HG03280 (cell line): ENCODE results near the gene TREML2.
"Not testable (repeated sequence)": the region's sequence is repeated elsewhere in the genome, so short reads cannot be mapped to it uniquely, and the experiment has no call there.

Experiments
- ATAC-seq: cut with Tn5 transposase; IDR thresholded peaks from one replicate; pipeline ENCODE4 v1.9.1; 2021; ENCODE audit warnings: mild to moderate bottlenecking, moderate library complexity; ENCODE audit not compliant: unreplicated experiment

The TREML2 gene

DNA sequence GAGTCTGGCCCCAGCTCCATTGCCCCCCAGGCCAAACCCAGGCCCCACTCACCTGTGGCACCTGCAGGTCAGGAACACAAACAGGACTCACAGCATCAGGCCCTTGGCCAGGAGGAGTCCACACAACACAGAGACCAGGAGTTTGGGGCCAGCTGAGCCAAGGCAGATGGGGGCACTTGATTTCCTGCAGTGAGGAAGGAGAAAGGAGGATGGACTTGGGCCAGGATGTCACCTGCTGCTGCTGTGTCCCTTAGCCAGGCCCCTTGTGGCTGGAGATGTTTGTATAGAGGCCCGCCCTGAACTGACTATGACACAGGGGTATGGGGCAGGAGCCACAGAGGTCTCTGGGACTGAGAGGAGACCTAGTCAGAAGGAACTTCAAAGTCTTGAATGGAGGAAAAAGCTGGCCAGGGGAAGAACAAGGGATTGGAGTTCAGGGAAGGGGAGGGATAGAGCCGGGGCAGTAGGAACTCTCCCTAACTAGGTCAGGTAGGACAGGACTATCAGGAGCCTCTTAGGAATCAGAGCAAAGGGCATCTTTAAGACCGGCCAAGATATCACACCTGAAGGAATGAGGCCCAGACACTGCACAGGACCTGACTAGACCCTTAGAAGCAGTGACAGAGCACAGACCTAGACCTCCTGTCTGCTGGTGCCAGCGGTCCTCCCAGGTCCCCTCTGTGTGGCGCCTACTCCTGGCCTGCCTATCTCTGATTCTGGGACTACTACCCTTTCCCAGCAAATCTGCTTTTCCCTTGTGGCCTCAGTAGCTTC is 8.8 kb upstream of the TREML2 start:
- no peak for ATAC-seq

DNA sequence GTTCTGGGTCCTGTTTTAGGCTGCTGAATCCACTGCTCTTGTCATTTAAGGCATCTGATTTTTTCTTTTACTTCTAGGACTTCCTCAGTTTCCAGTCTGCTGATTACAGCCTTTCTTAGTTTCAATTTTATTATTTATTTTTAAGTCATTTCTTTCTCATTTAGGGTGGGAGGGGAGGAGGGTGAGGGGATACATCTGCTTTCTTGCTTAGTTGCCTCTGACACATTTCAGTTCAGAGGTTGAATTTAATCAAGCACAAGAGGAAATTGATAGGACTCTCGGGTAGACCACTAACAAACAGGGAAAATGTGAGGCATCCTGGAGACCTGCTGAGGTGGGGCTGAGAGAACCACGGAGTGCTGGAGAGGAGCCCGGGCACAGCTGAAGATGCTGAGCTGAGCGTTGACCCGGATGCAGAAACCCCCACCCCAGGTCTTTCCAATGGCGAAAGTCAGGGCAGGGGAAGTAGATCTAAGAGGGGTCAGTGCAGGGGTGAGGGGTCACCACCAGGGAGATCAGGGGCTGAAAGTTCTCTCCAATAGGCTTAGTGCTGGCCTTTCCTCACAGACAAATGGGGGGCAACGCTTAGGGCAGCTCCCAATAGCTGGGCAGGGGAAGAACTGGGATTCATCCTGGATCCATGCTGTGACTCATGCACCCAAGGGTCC is 7.6 kb upstream of the TREML2 start:
- no peak for ATAC-seq

DNA sequence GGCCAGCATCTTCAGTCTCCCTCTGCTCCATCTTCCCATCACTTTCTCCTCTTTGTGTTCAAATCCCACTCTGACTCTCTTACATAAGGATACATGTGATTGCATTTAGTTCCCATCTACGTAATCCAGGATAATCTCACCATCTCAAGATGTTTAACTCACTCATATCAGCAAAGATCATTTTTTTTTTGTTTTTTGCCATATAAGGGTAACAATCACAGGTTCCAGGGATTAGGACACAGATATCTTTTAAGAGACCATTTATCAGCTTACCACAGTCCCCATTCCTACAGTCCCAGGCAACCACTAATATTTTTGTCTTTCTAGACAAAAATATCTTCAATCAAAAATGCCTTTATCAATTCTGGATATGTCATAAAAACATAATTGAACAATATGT is 3.2 kb upstream of the TREML2 start:
- no peak for ATAC-seq

- ATAC-seq = no peak
Measured at GRCh38 chr6:41201764-41202173, 820 bp upstream of the TREML2 start.

GRCh38 chr6:41200296-41200900 is 551 bp downstream of the TREML2 start:
- ATAC-seq = no peak

- ATAC-seq = no peak
Measured at GRCh38 chr6:41199552-41200246, 1.2 kb downstream of the TREML2 start.

- ATAC-seq = no peak
Measured at GRCh38 chr6:41197234-41197633, 3.7 kb downstream of the TREML2 start.

- no peak for ATAC-seq
Measured at GRCh38 chr6:41194386-41194785, 6.6 kb downstream of the TREML2 start.

GRCh38 chr6:41193884-41194283 is 7.1 kb downstream of the TREML2 start:
- no peak for ATAC-seq

GRCh38 chr6:41193171-41193734 is 7.7 kb downstream of the TREML2 start:
- no peak for ATAC-seq

DNA sequence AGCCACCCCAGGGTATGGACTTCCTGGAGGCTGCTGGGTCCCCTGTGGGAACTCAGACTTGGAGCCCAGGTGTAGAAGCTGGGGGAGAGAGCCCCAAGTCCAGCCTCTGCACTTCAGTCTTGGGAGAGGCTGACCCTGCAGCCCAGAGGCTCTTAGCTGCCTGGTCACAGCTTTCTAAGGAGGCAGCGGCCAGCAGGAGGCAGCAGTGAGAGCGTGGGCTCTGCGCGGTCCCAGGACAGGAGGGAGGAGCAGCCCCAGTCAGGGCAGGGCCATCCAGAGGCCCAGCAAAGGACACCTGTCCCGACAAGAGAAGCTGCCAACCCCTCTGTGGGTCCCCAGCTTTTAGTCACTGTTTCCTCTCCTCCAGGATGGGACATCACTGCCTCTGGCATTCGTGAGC is 9.4 kb downstream of the TREML2 start:
- ATAC-seq = no peak

- ATAC-seq = no peak
Measured at GRCh38 chr6:41190791-41191190, 10.2 kb downstream of the TREML2 start.

- ATAC-seq = no peak
Measured at GRCh38 chr6:41189967-41190366, 11.0 kb downstream of the TREML2 start.

GRCh38 chr6:41189046-41189445 is 11.9 kb downstream of the TREML2 start:
- ATAC-seq = not testable (repeated sequence)

DNA sequence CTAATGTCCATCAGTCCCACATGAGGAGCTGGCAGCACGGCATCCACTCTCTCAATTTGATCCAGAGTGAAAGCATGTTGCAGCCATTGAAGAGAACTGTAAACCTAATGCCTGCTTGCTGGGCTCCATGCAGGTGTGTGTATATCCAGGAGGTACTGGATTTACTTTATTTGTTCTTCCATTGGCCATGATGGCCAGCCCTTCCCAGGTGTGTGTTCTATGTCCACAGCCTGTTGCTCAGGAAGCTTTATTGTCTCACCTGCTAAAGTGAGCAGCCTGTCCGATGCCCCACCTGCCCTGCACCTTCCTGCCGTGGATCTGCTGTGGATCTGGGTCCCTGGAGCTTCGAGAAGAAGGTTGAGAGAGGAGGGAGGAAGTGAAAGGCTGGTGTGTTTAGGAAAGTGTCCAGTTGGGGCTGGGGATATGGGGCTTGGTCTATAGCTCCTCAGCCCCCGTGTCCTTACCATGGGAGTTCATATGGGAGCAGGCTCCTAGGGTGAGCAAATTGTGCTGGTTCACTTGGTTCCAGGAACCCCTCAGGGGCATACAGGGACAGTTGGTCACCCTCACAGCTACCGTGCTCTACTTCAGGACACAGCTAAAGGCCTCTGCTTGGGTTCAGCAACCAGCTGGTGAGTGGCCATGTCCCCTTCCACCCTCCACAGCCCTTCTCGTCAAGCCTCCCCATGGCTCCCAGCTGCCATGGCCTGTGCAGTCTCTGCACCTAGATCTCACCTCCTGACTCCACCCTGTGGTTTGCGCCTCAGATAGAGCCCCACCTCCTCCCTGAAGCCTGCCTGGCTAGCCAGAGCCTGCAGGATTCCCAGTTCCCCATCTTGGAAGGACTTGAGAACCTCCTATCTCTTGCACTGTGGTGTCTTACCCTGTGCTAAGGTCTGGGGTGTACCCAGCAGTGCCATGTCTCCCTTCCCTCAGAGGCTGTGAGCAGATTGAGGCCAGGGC is 12.7 kb downstream of the TREML2 start:
- ATAC-seq = no peak

GRCh38 chr6:41186031-41186562 is 14.9 kb downstream of the TREML2 start:
- no peak for ATAC-seq

GRCh38 chr6:41184761-41185160 is 16.2 kb downstream of the TREML2 start:
- ATAC-seq = no peak

DNA sequence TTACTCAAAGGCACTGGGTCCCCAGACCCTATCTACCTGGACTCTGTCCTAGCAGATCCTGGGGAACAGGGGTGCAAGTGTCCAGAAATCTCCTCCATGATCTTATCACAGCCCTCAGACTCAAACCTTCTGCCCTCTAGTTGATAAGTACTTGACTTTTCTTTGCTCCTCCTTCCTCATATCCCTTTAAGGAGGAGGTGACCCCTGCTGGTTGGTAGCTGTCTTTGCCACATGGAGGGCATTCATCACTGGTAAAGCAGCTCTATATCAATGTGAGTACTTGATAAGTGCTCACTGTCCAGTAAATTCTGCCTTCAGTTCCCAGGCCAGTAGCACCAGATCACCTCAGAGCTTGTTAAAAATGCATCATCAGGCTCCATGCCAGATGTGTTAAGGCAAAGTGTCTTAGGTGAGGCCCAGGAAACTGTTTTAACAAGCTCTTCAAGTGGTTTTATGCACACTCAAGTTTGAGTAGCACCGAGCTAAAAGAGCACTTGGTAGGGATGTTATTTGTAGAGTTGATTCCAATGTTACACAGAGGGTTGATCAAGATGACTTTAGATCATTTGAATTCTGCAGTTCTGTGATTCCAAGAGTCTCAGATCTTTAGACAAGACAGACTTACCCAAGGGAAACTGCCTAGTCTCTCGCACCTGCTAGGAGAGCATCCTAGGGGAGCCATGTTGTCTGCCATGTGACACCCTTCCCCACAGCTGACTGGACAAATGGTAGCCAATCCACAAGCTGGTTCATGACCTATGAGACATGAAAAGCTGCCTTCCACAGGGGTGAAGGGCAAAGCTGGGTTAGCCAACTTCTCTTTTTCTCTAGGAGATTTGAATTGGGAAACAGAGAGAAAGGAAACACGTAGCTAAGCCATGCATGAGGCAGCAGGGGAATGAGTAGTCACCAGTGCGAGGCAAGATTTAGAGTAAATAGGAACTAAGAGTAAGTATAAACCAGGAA is 18.6 kb downstream of the TREML2 start:
- no peak for ATAC-seq

GRCh38 chr6:41181566-41181965 is 19.4 kb downstream of the TREML2 start:
- ATAC-seq = no peak
